GM23248 (cell line): ENCODE data around the gene TRPV2. TPM values are rescaled to one million over a fixed set of nuclear protein-coding genes. Genes with fewer than 3 reads are reported as not detected.
A peak's percentile ranks its signal among the peaks of the same experiment; 100 is the strongest.

Experiments
- DNase-seq: peaks from one replicate; pipeline ENCODE4 v3.0.0-alpha.2; 2015
- H2AFZ ChIP-seq: fragments of 200-600 bp; sonication (generic); 2 replicates; pipeline ENCODE4 v1.6.1; 2016; ENCODE audit warnings: antibody characterized with exemption
- H3F3A ChIP-seq: fragments of 200-600 bp; sonication (generic); 2 replicates; pipeline ENCODE4 v1.6.1; 2016; ENCODE audit warnings: mild to moderate bottlenecking, antibody characterized with exemption, mixed run types; ENCODE audit not compliant: insufficient read depth
- H3K27ac ChIP-seq: fragments of 200-600 bp; sonication (generic); 2 replicates; pipeline ENCODE4 v1.5.1; 2016; ENCODE audit warnings: mild to moderate bottlenecking
- H3K27me3 ChIP-seq: fragments of 200-600 bp; sonication (generic); replicated peaks from 2 replicates; pipeline ENCODE4 v1.6.1; 2016; ENCODE audit warnings: mild to moderate bottlenecking; ENCODE audit not compliant: insufficient read depth
- H3K36me3 ChIP-seq: fragments of 200-600 bp; sonication (generic); 2 replicates; pipeline ENCODE4 v1.6.1; 2016; ENCODE audit warnings: low read depth, mild to moderate bottlenecking
- H3K4me1 ChIP-seq: fragments of 200-600 bp; sonication (generic); 2 replicates; pipeline ENCODE4 v1.6.1; 2016; ENCODE audit warnings: mild to moderate bottlenecking; ENCODE audit not compliant: insufficient read depth
- H3K4me2 ChIP-seq: fragments of 200-600 bp; sonication (generic); one replicate; pipeline ENCODE4 v1.6.1; 2016; ENCODE audit warnings: mild to moderate bottlenecking; ENCODE audit not compliant: unreplicated experiment
- H3K4me3 ChIP-seq: fragments of 200-600 bp; sonication (generic); 2 replicates; pipeline ENCODE4 v1.5.1; 2016; ENCODE audit warnings: mild to moderate bottlenecking
- H3K79me2 ChIP-seq: fragments of 200-600 bp; sonication (generic); 2 replicates; pipeline ENCODE4 v1.6.1; 2016; ENCODE audit warnings: mild to moderate bottlenecking; ENCODE audit not compliant: insufficient read depth
- H3K9ac ChIP-seq: fragments of 200-600 bp; sonication (generic); 2 replicates; pipeline ENCODE4 v1.6.1; 2016; ENCODE audit warnings: mild to moderate bottlenecking
- H3K9me2 ChIP-seq: fragments of 200-600 bp; sonication (generic); 2 replicates; pipeline ENCODE4 v1.6.1; 2016; ENCODE audit warnings: mixed run types, mild to moderate bottlenecking, moderate library complexity; ENCODE audit not compliant: insufficient read depth
- H3K9me3 ChIP-seq: fragments of 200-600 bp; sonication (generic); one replicate; pipeline ENCODE4 v1.6.1; 2017; ENCODE audit warnings: low read depth
- H4K20me1 ChIP-seq: fragments of 200-600 bp; sonication (generic); 2 replicates; pipeline ENCODE4 v1.6.0; 2016; ENCODE audit not compliant: insufficient read depth
- EZH2 ChIP-seq: fragments of 200-600 bp; sonication (generic); IDR thresholded peaks from 2 replicates; pipeline ENCODE4 v1.6.1; 2018; ENCODE audit warnings: antibody characterized with exemption, mild to moderate bottlenecking; ENCODE audit not compliant: insufficient read depth, poor library complexity, severe bottlenecking
- EZH2phosphoT487 ChIP-seq: fragments of 200-600 bp; sonication (generic); IDR thresholded peaks from 2 replicates; pipeline ENCODE4 v1.6.1; 2018; ENCODE audit warnings: antibody characterized with exemption, moderate library complexity, mild to moderate bottlenecking, low read depth; ENCODE audit not compliant: insufficient read depth
- WGBS, 2 experiments: methylation state at CpG; one replicate each; pipeline ENCODE4 v1.1.6; 2015 to 2017; ENCODE audit warnings: low lambda C conversion rate in 2 of 2, low coverage in 1 of 2; ENCODE audit errors: missing lambda C conversion rate in 2 of 2; 5-methylcytosine and 5-hydroxymethylcytosine counted together
- in situ Hi-C: fragments of 300-500 bp; cut with MboI; formaldehyde crosslinking; loops from 2 replicates; pipeline ENCODE4 v1.15.0; 2020
- polyA plus RNA-seq: library from polyadenylated mRNA; unstranded; fragments of >200 nt; fragmentation: Nextera tagmentation; extraction: Ambion mirVana; gene quantifications from 2 replicates; pipeline ENCODE4 v1.2.1, GENCODE V29; 2016
- total RNA-seq: library from RNA; depleted of rRNA; stranded (reverse); fragments of >200 nt; shearing (Covaris generic); gene quantifications from 2 replicates; pipeline ENCODE4 v1.2.3, GENCODE V29; 2014

Gene TRPV2
- total and polyA plus RNA-seq, 2 experiments from 2014 or later: 19.6 to 23.9 TPM

DNA sequence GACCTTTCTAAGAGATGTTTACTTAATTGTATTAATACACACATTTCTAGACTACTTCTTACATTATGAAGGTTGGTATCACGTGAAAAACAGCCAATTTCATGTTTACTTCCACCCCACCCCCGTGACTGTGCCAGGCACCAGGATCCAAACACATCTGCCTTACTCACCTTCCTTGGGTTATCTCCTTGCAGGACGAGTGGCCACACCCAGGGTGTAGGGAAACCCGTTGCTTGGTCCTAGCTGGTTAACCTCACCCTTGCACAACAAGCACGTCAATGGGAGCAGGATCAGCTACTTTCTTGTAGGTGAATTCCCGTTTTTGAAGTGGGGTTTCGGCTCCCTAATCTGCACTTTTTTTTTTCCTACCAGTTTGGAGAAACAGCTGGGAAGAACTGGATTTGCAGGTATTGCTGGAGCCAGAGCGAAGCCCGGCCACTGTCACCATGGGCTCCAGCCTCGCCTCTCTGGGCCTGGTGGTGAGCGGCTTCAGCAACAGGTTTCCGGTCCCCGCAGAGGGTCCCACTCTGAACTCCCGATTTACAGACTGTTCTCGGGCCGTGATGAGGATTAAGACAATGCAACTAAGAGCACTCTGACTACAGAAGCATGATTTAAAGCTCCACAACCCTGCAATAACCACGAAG lies 36.6 kb upstream of the TRPV2 start:
- 65 to 67% methylated on average over 17 of the region's 17 CpGs for WGBS, 2 experiments
- in situ Hi-C loops: no loop called here

DNA sequence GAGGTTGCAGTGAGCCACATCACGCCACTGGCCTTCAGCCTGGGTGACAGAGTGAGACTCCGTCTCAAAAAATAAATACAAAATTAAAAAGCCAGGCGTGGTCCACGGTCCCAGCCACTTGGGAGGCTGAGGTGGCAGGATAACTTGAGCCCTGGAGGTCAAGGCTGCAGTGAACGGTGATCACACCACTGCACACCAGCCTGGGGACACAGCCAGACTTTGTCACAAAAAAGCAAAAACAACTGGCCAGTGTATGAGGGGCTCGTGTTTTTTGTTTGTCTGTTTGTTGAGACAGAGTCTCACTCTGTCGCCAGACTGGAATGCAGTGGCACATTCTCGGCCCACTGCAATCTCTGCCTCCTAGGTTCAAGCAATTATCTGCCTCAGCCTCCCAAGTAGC lies 35.7 kb upstream of the TRPV2 start:
- Histone ChIP-seq H3K4me3 (no peak overlapping the region), H3K79me2 (peaks cover 36% of the 10 kb centered on the region), H2AFZ (no peak overlapping the region), H3K36me3 (peaks cover 15% of the 10 kb centered on the region), H3F3A (peaks cover 34% of the 10 kb centered on the region), H3K9ac (no peak overlapping the region), H3K4me1 (peaks cover 25% of the 10 kb centered on the region), H3K9me2 (no peaks in the 10 kb centered on the region), H3K4me2 (no peak overlapping the region), H4K20me1 (peaks cover 5% of the 10 kb centered on the region; the same call in 1 of the 2 replicates), H3K9me3 (no peaks in the 10 kb centered on the region), H3K27me3 (no peaks in the 10 kb centered on the region), H3K27ac (no peak overlapping the region)
- in situ Hi-C loops: no loop called here
- TF ChIP-seq EZH2phosphoT487: no peak
- no peak for TF ChIP-seq EZH2
- 66 to 77% methylated on average over 8 of the region's 8 CpGs for WGBS, 2 experiments
- DNase-seq: no peak

More for the DNA sequence above, 36.6 kb upstream of the TRPV2 start:
- Histone ChIP-seq H2AFZ (peak overlapping the region; percentile 36), H3K9me2 (no peaks in the 10 kb centered on the region), H3K4me1 (peaks cover 25% of the 10 kb centered on the region), H3K36me3 (peaks cover 15% of the 10 kb centered on the region), H3K27me3 (no peaks in the 10 kb centered on the region), H3K4me2 (peak overlapping the region; percentile 55), H3K27ac (peak overlapping the region; percentile 67), H4K20me1 (peaks cover 5% of the 10 kb centered on the region; the same call in 1 of the 2 replicates), H3K9ac (peak overlapping the region; percentile 29), H3K4me3 (no peak overlapping the region), H3K79me2 (peaks cover 28% of the 10 kb centered on the region), H3F3A (peaks cover 25% of the 10 kb centered on the region), H3K9me3 (no peaks in the 10 kb centered on the region)
- peak; percentile 27 for DNase-seq
- TF ChIP-seq EZH2phosphoT487 (no peak), EZH2 (no peak)

DNA sequence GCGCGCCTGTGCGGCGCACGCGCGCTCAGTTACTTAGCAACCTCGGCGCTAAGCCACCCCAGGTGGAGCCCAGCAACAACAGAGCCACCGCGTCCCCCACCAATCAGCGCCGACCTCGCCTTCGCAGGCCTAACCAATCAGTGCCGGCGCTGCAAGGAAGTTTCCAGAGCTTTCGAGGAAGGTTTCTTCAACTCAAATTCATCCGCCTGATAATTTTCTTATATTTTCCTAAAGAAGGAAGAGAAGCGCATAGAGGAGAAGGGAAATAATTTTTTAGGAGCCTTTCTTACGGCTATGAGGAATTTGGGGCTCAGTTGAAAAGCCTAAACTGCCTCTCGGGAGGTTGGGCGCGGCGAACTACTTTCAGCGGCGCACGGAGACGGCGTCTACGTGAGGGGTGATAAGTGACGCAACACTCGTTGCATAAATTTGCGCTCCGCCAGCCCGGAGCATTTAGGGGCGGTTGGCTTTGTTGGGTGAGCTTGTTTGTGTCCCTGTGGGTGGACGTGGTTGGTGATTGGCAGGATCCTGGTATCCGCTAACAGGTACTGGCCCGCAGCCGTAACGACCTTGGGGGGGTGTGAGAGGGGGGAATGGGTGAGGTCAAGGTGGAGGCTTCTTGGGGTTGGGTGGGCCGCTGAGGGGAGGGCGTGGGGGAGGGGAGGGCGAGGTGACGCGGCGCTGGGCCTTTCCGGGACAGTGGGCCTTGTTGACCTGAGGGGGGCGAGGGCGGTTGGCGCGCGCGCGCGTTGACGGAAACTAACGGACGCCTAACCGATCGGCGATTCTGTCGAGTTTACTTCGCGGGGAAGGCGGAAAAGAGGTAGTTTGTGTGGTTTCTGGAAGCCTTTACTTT lies 34.5 kb upstream of the TRPV2 start, which contains the start of gene UBB:
Gene UBB, plus strand, starts transcription at position 452 of the 856 bp plus-strand sequence. CDS start 817 bp downstream, outside the sequence.
- H3K9me3 ChIP-seq: no peaks in the 10 kb centered on the region
- in situ Hi-C loops: no loop called here
- 1% methylated on average over 50 to 67 of the region's 67 CpGs for WGBS, 2 experiments
- H2AFZ ChIP-seq: peak within 1 kb of the TSS; percentile 95
- no peak for TF ChIP-seq EZH2phosphoT487
- TF ChIP-seq EZH2: no peak
- no peaks in the 10 kb centered on the region for H3K9me2 ChIP-seq
- H3F3A ChIP-seq: peaks cover 40% of the 10 kb centered on the region
- peak within 1 kb of the TSS; percentile 92 for H3K9ac ChIP-seq
- H3K27me3 ChIP-seq: no peaks in the 10 kb centered on the region
- peaks cover 25% of the 10 kb centered on the region for H3K4me1 ChIP-seq
- H4K20me1 ChIP-seq: peaks cover 5% of the 10 kb centered on the region; the same call in 1 of the 2 replicates
- peak; percentile 99 for DNase-seq
- H3K4me2 ChIP-seq: peak within 1 kb of the TSS; percentile 91
- H3K36me3 ChIP-seq: peaks cover 15% of the 10 kb centered on the region
- H3K4me3 ChIP-seq: peak within 1 kb of the TSS; percentile 91
- peaks cover 36% of the 10 kb centered on the region for H3K79me2 ChIP-seq
- peak within 1 kb of the TSS; percentile 89 for H3K27ac ChIP-seq

DNA sequence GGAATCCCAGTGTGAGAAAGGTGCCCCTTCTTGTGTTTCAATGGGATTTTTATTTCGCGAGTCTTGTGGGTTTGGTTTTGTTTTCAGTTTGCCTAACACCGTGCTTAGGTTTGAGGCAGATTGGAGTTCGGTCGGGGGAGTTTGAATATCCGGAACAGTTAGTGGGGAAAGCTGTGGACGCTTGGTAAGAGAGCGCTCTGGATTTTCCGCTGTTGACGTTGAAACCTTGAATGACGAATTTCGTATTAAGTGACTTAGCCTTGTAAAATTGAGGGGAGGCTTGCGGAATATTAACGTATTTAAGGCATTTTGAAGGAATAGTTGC lies 33.9 kb upstream of the TRPV2 start:
- H3K9me3 ChIP-seq: no peaks in the 10 kb centered on the region
- H3K4me1 ChIP-seq: peaks cover 25% of the 10 kb centered on the region
- in situ Hi-C loops: no loop called here
- peak overlapping the region; percentile 89 for H3K27ac ChIP-seq
- H3K9ac ChIP-seq: peak overlapping the region; percentile 92
- WGBS, 2 experiments: 3% methylated on average over 14 of the region's 14 CpGs
- H3K36me3 ChIP-seq: peaks cover 15% of the 10 kb centered on the region
- H3F3A ChIP-seq: peaks cover 40% of the 10 kb centered on the region
- peaks cover 5% of the 10 kb centered on the region; the same call in 1 of the 2 replicates for H4K20me1 ChIP-seq
- peak; percentile 73 for DNase-seq
- 0 out of 2 replicates have a peak overlapping the region, but pooled peaks have one; percentile 10 for H2AFZ ChIP-seq
- peak overlapping the region; percentile 91 for H3K4me2 ChIP-seq
- H3K9me2 ChIP-seq: no peaks in the 10 kb centered on the region
- H3K79me2 ChIP-seq: peaks cover 36% of the 10 kb centered on the region
- H3K27me3 ChIP-seq: no peaks in the 10 kb centered on the region
- H3K4me3 ChIP-seq: peak overlapping the region; percentile 91
- no peak for TF ChIP-seq EZH2
- TF ChIP-seq EZH2phosphoT487: no peak
